IPS-18c (cell line): Measurements from ENCODE around the gene RPS6KL1.

Experiments
- H3K4me3 ChIP-seq: 2 replicates; pipeline ENCODE4 v1.7.0; 2013; ENCODE audit warnings: low read depth, mild to moderate bottlenecking, low read length, moderate library complexity; ENCODE audit not compliant: insufficient read depth
- H3K9me3 ChIP-seq: one replicate; pipeline ENCODE4 v1.6.1; 2013; ENCODE audit warnings: mild to moderate bottlenecking, low read length, moderate library complexity; ENCODE audit not compliant: control insufficient read depth, insufficient read depth

RPS6KL1 gene

GRCh38 chr14:74908861-74909341 is 14.2 kb downstream of the RPS6KL1 start:
- H3K9me3 ChIP-seq = no peaks in the 10 kb centered on the region
- H3K4me3 ChIP-seq = no peak overlapping the region

- H3K4me3 ChIP-seq = no peak overlapping the region
- no peaks in the 10 kb centered on the region for H3K9me3 ChIP-seq
Observed at GRCh38 chr14:74907744-74908143, 15.3 kb downstream of the RPS6KL1 start.

- Histone ChIP-seq H3K9me3 (no peaks in the 10 kb centered on the region), H3K4me3 (no peak overlapping the region)
Observed at GRCh38 chr14:74906925-74907521, 16.0 kb downstream of the RPS6KL1 start.

GRCh38 chr14:74905595-74906142 is 17.4 kb downstream of the RPS6KL1 start:
- Histone ChIP-seq H3K9me3 (no peaks in the 10 kb centered on the region), H3K4me3 (no peak overlapping the region)

GRCh38 chr14:74904635-74905503 is 18.2 kb downstream of the RPS6KL1 start:
- no peaks in the 10 kb centered on the region for H3K9me3 ChIP-seq

GRCh38 chr14:74902941-74903705 is 19.9 kb downstream of the RPS6KL1 start:
- no peaks in the 10 kb centered on the region for H3K9me3 ChIP-seq
- H3K4me3 ChIP-seq = no peak overlapping the region

More at GRCh38 chr14:74904635-74905503, 18.2 kb downstream of the RPS6KL1 start:
- H3K4me3 ChIP-seq = no peak overlapping the region

- Histone ChIP-seq H3K4me3 (no peak overlapping the region), H3K9me3 (no peaks in the 10 kb centered on the region)
Observed at GRCh38 chr14:74898694-74899093, 24.4 kb downstream of the RPS6KL1 start.

GRCh38 chr14:74898083-74898482 is 25.0 kb downstream of the RPS6KL1 start:
- H3K4me3 ChIP-seq = no peak overlapping the region
- H3K9me3 ChIP-seq = no peaks in the 10 kb centered on the region

GRCh38 chr14:74897642-74898041 is 25.4 kb downstream of the RPS6KL1 start:
- H3K9me3 ChIP-seq = no peaks in the 10 kb centered on the region

GRCh38 chr14:74896400-74896799 is 26.7 kb downstream of the RPS6KL1 start:
- no peak overlapping the region for H3K4me3 ChIP-seq
- H3K9me3 ChIP-seq = no peaks in the 10 kb centered on the region

More at GRCh38 chr14:74897642-74898041, 25.4 kb downstream of the RPS6KL1 start:
- no peak overlapping the region for H3K4me3 ChIP-seq

GRCh38 chr14:74893614-74894091 is 29.4 kb downstream of the RPS6KL1 start:
- Histone ChIP-seq H3K9me3 (no peaks in the 10 kb centered on the region), H3K4me3 (no peak overlapping the region)

GRCh38 chr14:74892745-74893144 is 30.3 kb downstream of the RPS6KL1 start:
- H3K4me3 ChIP-seq = no peak overlapping the region
- H3K9me3 ChIP-seq = no peaks in the 10 kb centered on the region

- Histone ChIP-seq H3K4me3 (no peak overlapping the region), H3K9me3 (no peaks in the 10 kb centered on the region)
Observed at GRCh38 chr14:74891870-74892269, 31.2 kb downstream of the RPS6KL1 start.

- no peaks in the 10 kb centered on the region for H3K9me3 ChIP-seq
- no peak overlapping the region for H3K4me3 ChIP-seq
Observed at GRCh38 chr14:74890262-74890661, 32.8 kb downstream of the RPS6KL1 start.

GRCh38 chr14:74888164-74889158 is 34.6 kb downstream of the RPS6KL1 start:
- Histone ChIP-seq H3K4me3 (no peak overlapping the region), H3K9me3 (no peaks in the 10 kb centered on the region)

- H3K9me3 ChIP-seq = no peaks in the 10 kb centered on the region
- no peak overlapping the region for H3K4me3 ChIP-seq
Observed at GRCh38 chr14:74886001-74886400, 37.1 kb downstream of the RPS6KL1 start.
